DOHH2 (cell line): Measurements from ENCODE around the gene SLC39A12.

Source experiments
- H3F3A ChIP-seq: fragments of 200-600 bp; sonication (generic), shearing (Covaris generic); 2 replicates; pipeline ENCODE4 v1.6.0; 2016; ENCODE audit warnings: antibody characterized with exemption, mild to moderate bottlenecking; ENCODE audit not compliant: control insufficient read depth, insufficient read depth
- H3K27ac ChIP-seq: fragments of 200-600 bp; sonication (generic); 2 replicates; pipeline ENCODE4 v1.5.1; 2014; ENCODE audit warnings: low read depth, mild to moderate bottlenecking, low read length, moderate library complexity
- H3K27me3 ChIP-seq: fragments of 200-600 bp; sonication (generic); 2 replicates; pipeline ENCODE4 v1.6.1; 2014; ENCODE audit warnings: mild to moderate bottlenecking, low read length, mixed read lengths; ENCODE audit not compliant: control insufficient read depth
- H3K36me3 ChIP-seq: fragments of 200-600 bp; sonication (generic); 2 replicates; pipeline ENCODE4 v1.6.1; 2014; ENCODE audit warnings: mild to moderate bottlenecking, low read length, moderate library complexity, mixed read lengths; ENCODE audit not compliant: control insufficient read depth
- H3K4me1 ChIP-seq: fragments of 200-600 bp; sonication (generic); 2 replicates; pipeline ENCODE4 v1.6.1; 2014; ENCODE audit warnings: mild to moderate bottlenecking, low read length, mixed read lengths; ENCODE audit not compliant: control insufficient read depth
- H3K4me2 ChIP-seq: fragments of 200-600 bp; sonication (generic); 2 replicates; pipeline ENCODE4 v1.6.0; 2014; ENCODE audit warnings: mild to moderate bottlenecking, low read length, moderate library complexity
- H3K4me3 ChIP-seq: fragments of 200-600 bp; sonication (generic); 2 replicates; pipeline ENCODE4 v1.5.1; 2014; ENCODE audit warnings: mild to moderate bottlenecking, low read length, mixed read lengths
- H3K79me2 ChIP-seq: fragments of 200-600 bp; sonication (generic); 2 replicates; pipeline ENCODE4 v1.6.1; 2014; ENCODE audit warnings: mild to moderate bottlenecking, low read length, mixed read lengths; ENCODE audit not compliant: control insufficient read depth
- H3K9me2 ChIP-seq: fragments of 200-600 bp; sonication (generic); replicated peaks from 2 replicates; pipeline ENCODE4 v1.6.1; 2014; ENCODE audit warnings: mild to moderate bottlenecking, low read length, mixed read lengths; ENCODE audit not compliant: control insufficient read depth
- H3K9me3 ChIP-seq: fragments of 200-600 bp; sonication (generic); 2 replicates; pipeline ENCODE4 v1.6.1; 2014; ENCODE audit warnings: antibody characterized with exemption, low read length, mixed read lengths; ENCODE audit not compliant: control insufficient read depth, insufficient read depth
- H4K20me1 ChIP-seq: fragments of 200-600 bp; sonication (generic); 2 replicates; pipeline ENCODE4 v1.6.0; 2014; ENCODE audit warnings: low read depth, mild to moderate bottlenecking, antibody characterized with exemption, low read length, moderate library complexity; ENCODE audit not compliant: control insufficient read depth, insufficient read depth
- CTCF ChIP-seq: fragments of 200-600 bp; sonication (generic); IDR thresholded peaks from one replicate; pipeline ENCODE4 v1.5.1; 2014; ENCODE audit warnings: antibody characterized with exemption, mild to moderate bottlenecking, low read depth, low read length; ENCODE audit not compliant: poor library complexity, severe bottlenecking
- EZH2phosphoT487 ChIP-seq: fragments of 200-600 bp; sonication (generic); IDR thresholded peaks from 2 replicates; pipeline ENCODE4 v1.6.1; 2017; ENCODE audit warnings: borderline replicate concordance, mild to moderate bottlenecking, antibody characterized with exemption, low read length, moderate library complexity, mixed read lengths

Gene SLC39A12

GRCh38 chr10:18071591-18071990, 119.9 kb downstream of the SLC39A12 start:
- no peaks in the 10 kb centered on the region for H3K36me3 ChIP-seq
- no peaks in the 10 kb centered on the region for H3K27me3 ChIP-seq
- H4K20me1 ChIP-seq, result no peaks in the 10 kb centered on the region
- no peaks in the 10 kb centered on the region for H3K9me2 ChIP-seq
- no peak overlapping the region for H3K27ac ChIP-seq
- H3K4me3 ChIP-seq, result no peak overlapping the region
- no peak for TF ChIP-seq EZH2phosphoT487
- TF ChIP-seq CTCF, result no peak
- H3K4me1 ChIP-seq, result peaks cover 5% of the 10 kb centered on the region
- no peaks in the 10 kb centered on the region for H3F3A ChIP-seq
- H3K79me2 ChIP-seq, result no peaks in the 10 kb centered on the region
- H3K9me3 ChIP-seq, result no peaks in the 10 kb centered on the region
- no peak overlapping the region for H3K4me2 ChIP-seq

- no peaks in the 10 kb centered on the region for H3F3A ChIP-seq
- no peaks in the 10 kb centered on the region for H3K9me2 ChIP-seq
- TF ChIP-seq EZH2phosphoT487 (no peak), CTCF (no peak)
- H3K27me3 ChIP-seq, result no peaks in the 10 kb centered on the region
- H3K4me2 ChIP-seq, result no peak overlapping the region
- H3K9me3 ChIP-seq, result no peaks in the 10 kb centered on the region
- peaks cover 12% of the 10 kb centered on the region for H3K4me1 ChIP-seq
- H3K27ac ChIP-seq, result no peak overlapping the region
- no peaks in the 10 kb centered on the region for H3K36me3 ChIP-seq
- H4K20me1 ChIP-seq, result no peaks in the 10 kb centered on the region
- no peaks in the 10 kb centered on the region for H3K79me2 ChIP-seq
- H3K4me3 ChIP-seq, result no peak overlapping the region
Observed at GRCh38 chr10:18073314-18073713, 121.6 kb downstream of the SLC39A12 start.

- Histone ChIP-seq H3K4me3 (no peak overlapping the region), H3K4me1 (peaks cover 12% of the 10 kb centered on the region), H3K4me2 (no peak overlapping the region), H3F3A (no peaks in the 10 kb centered on the region), H3K9me2 (no peaks in the 10 kb centered on the region), H3K27ac (no peak overlapping the region), H3K79me2 (no peaks in the 10 kb centered on the region), H3K27me3 (no peaks in the 10 kb centered on the region), H3K9me3 (no peaks in the 10 kb centered on the region), H4K20me1 (no peaks in the 10 kb centered on the region), H3K36me3 (no peaks in the 10 kb centered on the region)
- TF ChIP-seq EZH2phosphoT487 (no peak), CTCF (no peak)
Observed at GRCh38 chr10:18075881-18076280, 124.2 kb downstream of the SLC39A12 start.
